Natural killer cell (primary cell): Measurements from ENCODE around the gene WFDC10A. TPM values are rescaled to one million over a fixed set of nuclear protein-coding genes. Genes with fewer than 3 reads are reported as not detected.
"Not testable (repeated sequence)": the region's sequence is repeated elsewhere in the genome, so short reads cannot be mapped to it uniquely, and the experiment has no call there.

Experiments
- ATAC-seq, 3 donors: fragments of 150-1000 bp in 2 of 3; fragments of 200-7000 bp in 1 of 3; cut with Tn5 transposase; 1 replicate in 1 of 3; 2 replicates in 2 of 3; pipeline ENCODE4 v1.10.0; 2021; ENCODE audit warnings: mild to moderate bottlenecking in 2 of 3, moderate library complexity in 2 of 3
- DNase-seq, 2 donors: peaks; one replicate each; pipeline versions ENCODE4 v3.0.0 to v3.0.0-alpha.2; 2013 to 2021; ENCODE audit warnings: mixed read lengths in 1 of 2
- H3K27ac ChIP-seq: one replicate; pipeline ENCODE4 v1.5.1; 2013; ENCODE audit warnings: mild to moderate bottlenecking, low read length
- H3K27me3 ChIP-seq: one replicate; pipeline ENCODE4 v1.6.1; 2013; ENCODE audit warnings: low read length; ENCODE audit not compliant: control insufficient read depth, insufficient read depth
- H3K36me3 ChIP-seq: one replicate; pipeline ENCODE4 v1.6.1; 2013; ENCODE audit warnings: low read length; ENCODE audit not compliant: control insufficient read depth, insufficient read depth
- H3K4me1 ChIP-seq: one replicate; pipeline ENCODE4 v1.6.1; 2013; ENCODE audit warnings: low read length; ENCODE audit not compliant: control insufficient read depth, insufficient read depth
- H3K4me3 ChIP-seq: one replicate; pipeline ENCODE4 v1.5.1; 2013; ENCODE audit warnings: low read length
- H3K9me3 ChIP-seq: one replicate; pipeline ENCODE4 v1.6.1; 2013; ENCODE audit warnings: low read length; ENCODE audit not compliant: control insufficient read depth, insufficient read depth
- H3K27ac Mint-ChIP-seq, 2 donors: one replicate each; pipeline ENCODE4 v1.8.0; 2022; ENCODE audit warnings: mild to moderate bottlenecking in 2 of 2, mixed read lengths in 2 of 2, moderate library complexity in 1 of 2
- H3K27me3 Mint-ChIP-seq, 2 donors: one replicate each; pipeline ENCODE4 v1.8.0; 2022; ENCODE audit warnings: low read depth in 2 of 2, mixed read lengths in 2 of 2
- H3K36me3 Mint-ChIP-seq: one replicate; pipeline ENCODE4 v1.8.0; 2022; ENCODE audit warnings: mixed read lengths
- H3K4me1 Mint-ChIP-seq, 2 donors: one replicate each; pipeline ENCODE4 v1.8.0; 2022; ENCODE audit warnings: mixed read lengths in 2 of 2
- H3K4me3 Mint-ChIP-seq: one replicate; pipeline ENCODE4 v1.8.0; 2022; ENCODE audit warnings: mild to moderate bottlenecking, moderate library complexity, mixed read lengths
- H3K9me3 Mint-ChIP-seq, 2 donors: one replicate each; pipeline ENCODE4 v1.8.0; 2022; ENCODE audit warnings: mixed read lengths in 2 of 2
- WGBS: methylation state at CpG from one replicate; pipeline ENCODE4 v1.1.7; 2013; ENCODE audit warnings: missing lambda C conversion rate; ENCODE audit not compliant: insufficient coverage; 5-methylcytosine and 5-hydroxymethylcytosine counted together
- intact Hi-C: fragments of 100-400 bp; cut with micrococcal nuclease; formaldehyde crosslinking; loops from one replicate; pipeline ENCODE4 v1.14.2; 2022
- total RNA-seq, 4 donors: library from RNA; stranded (reverse); fragments of 120-200 nt in 1 of 4; gene quantifications; one replicate each; pipeline versions ENCODE4 v1.2.3 to v1.2.4, GENCODE V29; 2013 to 2022
- TF ChIP-seq, protein P1 (sequence below): fragments of 200-600 bp; IDR thresholded peaks from one replicate; pipeline ENCODE4 v1.8.0; 2022; ENCODE audit warnings: antibody characterized with exemption

Gene WFDC10A
- total RNA-seq, 3 donors from 2014 or later (not counting 1 experiment from before 2014, with no cell fraction given), result not detected

- Histone ChIP-seq H3K4me3 (no peak overlapping the region), H3K27me3 (no peaks in the 10 kb centered on the region), H3K9me3 (no peaks in the 10 kb centered on the region), H3K4me1 (no peaks in the 10 kb centered on the region), H3K36me3 (no peaks in the 10 kb centered on the region), H3K27ac (no peak overlapping the region)
- Mint-ChIP-seq H3K36me3 (no peaks in the 10 kb centered on the region), H3K9me3 (no peaks in the 10 kb centered on the region), H3K27me3 (peaks cover 3 to 27% of the 10 kb centered on the region in 2 donors), H3K4me1 (no peaks in the 10 kb centered on the region), H3K4me3 (no peak overlapping the region), H3K27ac (no peak overlapping the region)
- TF ChIP-seq, protein P1, sequence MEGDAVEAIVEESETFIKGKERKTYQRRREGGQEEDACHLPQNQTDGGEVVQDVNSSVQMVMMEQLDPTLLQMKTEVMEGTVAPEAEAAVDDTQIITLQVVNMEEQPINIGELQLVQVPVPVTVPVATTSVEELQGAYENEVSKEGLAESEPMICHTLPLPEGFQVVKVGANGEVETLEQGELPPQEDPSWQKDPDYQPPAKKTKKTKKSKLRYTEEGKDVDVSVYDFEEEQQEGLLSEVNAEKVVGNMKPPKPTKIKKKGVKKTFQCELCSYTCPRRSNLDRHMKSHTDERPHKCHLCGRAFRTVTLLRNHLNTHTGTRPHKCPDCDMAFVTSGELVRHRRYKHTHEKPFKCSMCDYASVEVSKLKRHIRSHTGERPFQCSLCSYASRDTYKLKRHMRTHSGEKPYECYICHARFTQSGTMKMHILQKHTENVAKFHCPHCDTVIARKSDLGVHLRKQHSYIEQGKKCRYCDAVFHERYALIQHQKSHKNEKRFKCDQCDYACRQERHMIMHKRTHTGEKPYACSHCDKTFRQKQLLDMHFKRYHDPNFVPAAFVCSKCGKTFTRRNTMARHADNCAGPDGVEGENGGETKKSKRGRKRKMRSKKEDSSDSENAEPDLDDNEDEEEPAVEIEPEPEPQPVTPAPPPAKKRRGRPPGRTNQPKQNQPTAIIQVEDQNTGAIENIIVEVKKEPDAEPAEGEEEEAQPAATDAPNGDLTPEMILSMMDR, result no peak
- DNase-seq (no peak), ATAC-seq (no peak)
- 90% methylated on average over 3 of the region's 3 CpGs for WGBS
- intact Hi-C loops, result no loop called here
Observed at GRCh38 chr20:45646875-45647274, 17.3 kb downstream of the WFDC10A start.

DNA sequence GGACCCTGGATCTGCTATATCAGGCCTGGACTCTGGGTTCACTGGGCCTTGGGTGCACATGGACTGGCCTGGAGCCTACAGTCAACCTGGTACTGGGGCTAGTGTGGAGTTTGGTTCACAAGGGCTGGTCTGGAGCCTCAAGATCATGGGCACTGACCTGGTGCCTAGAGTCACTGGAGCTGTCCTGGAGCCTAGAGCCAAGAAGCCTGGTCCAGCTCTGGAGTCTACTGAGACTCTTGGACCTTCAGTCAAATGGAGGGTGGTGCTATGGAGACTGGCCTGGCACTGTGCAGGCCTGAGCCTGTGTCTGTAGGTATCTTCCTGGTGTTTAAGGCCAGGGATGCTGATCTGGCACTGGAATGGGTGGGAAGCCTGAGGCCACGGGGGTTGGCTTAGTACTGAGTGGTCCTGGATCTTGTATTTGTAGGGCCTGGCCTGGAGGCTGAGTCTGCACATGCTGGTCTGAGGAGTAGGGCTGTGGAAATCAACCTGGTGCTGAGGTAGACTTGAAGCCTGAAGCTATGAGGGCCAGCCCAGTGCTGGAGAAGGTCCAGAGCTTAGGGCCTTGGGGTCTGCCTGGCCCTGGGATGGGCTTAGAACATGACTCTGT lies 18.0 kb downstream of the WFDC10A start:
- Histone ChIP-seq H3K27me3 (no peaks in the 10 kb centered on the region), H3K27ac (no peak overlapping the region), H3K4me1 (no peaks in the 10 kb centered on the region), H3K36me3 (no peaks in the 10 kb centered on the region), H3K4me3 (no peak overlapping the region), H3K9me3 (no peaks in the 10 kb centered on the region)
- no peak for DNase-seq
- no peak for ATAC-seq
- peaks cover 5 to 30% of the 10 kb centered on the region in 2 donors for H3K27me3 Mint-ChIP-seq
- no peaks in the 10 kb centered on the region for H3K4me1 Mint-ChIP-seq
- TF ChIP-seq, protein P1, result no peak
- intact Hi-C loops, result no loop called here
- no peaks in the 10 kb centered on the region for H3K36me3 Mint-ChIP-seq
- WGBS, result 96% methylated on average over 1 of the region's 1 CpG
- no peak overlapping the region for H3K27ac Mint-ChIP-seq
- H3K4me3 Mint-ChIP-seq, result no peak overlapping the region
- H3K9me3 Mint-ChIP-seq, result no peaks in the 10 kb centered on the region

- H3K4me1 ChIP-seq, result no peaks in the 10 kb centered on the region
- Mint-ChIP-seq H3K4me3 (no peak overlapping the region), H3K9me3 (no peaks in the 10 kb centered on the region), H3K36me3 (no peaks in the 10 kb centered on the region), H3K4me1 (no peaks in the 10 kb centered on the region), H3K27me3 (peaks cover 9 to 31% of the 10 kb centered on the region in 2 donors), H3K27ac (no peak overlapping the region)
- TF ChIP-seq, protein P1, result no peak
- no peak overlapping the region for H3K27ac ChIP-seq
- intact Hi-C loops, result no loop called here
- H3K4me3 ChIP-seq, result no peak overlapping the region
- no peaks in the 10 kb centered on the region for H3K36me3 ChIP-seq
- WGBS, result 91% methylated on average over 6 of the region's 6 CpGs
- H3K9me3 ChIP-seq, result no peaks in the 10 kb centered on the region
- H3K27me3 ChIP-seq, result no peaks in the 10 kb centered on the region
- ATAC-seq (no peak), DNase-seq (no peak)
Observed at GRCh38 chr20:45649312-45649863, 19.8 kb downstream of the WFDC10A start.

DNA sequence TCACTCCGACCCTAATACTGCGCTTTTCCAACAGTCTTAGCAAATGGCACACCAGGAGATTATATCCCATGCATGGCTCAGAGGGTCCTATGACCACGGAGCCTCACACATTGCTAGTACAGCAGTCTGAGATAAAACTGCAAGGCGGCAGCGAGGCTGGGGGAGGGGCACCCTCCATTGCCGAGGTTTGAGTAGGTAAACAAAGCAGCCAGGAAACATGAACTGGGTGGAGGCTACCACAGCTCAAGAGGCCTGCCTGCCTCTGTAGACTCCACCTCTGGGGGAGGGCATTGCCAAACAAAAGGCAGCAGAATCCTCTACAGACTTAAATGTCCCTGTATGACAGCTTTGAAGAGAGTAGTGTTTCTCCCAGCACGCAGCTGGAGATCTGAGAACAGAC lies 22.2 kb downstream of the WFDC10A start:
- DNase-seq, H3K27ac ChIP-seq, H3K4me1 ChIP-seq, H3K4me3 Mint-ChIP-seq, H3K9me3 Mint-ChIP-seq, H3K27me3 ChIP-seq, H3K36me3 Mint-ChIP-seq, H3K36me3 ChIP-seq, H3K4me3 ChIP-seq, H3K9me3 ChIP-seq, H3K4me1 Mint-ChIP-seq, intact Hi-C loops, ATAC-seq, H3K27ac Mint-ChIP-seq: not testable (repeated sequence)
- 87% methylated on average over 7 of the region's 7 CpGs for WGBS
- H3K27me3 Mint-ChIP-seq, result peaks cover 6 to 35% of the 10 kb centered on the region in 2 donors

DNA sequence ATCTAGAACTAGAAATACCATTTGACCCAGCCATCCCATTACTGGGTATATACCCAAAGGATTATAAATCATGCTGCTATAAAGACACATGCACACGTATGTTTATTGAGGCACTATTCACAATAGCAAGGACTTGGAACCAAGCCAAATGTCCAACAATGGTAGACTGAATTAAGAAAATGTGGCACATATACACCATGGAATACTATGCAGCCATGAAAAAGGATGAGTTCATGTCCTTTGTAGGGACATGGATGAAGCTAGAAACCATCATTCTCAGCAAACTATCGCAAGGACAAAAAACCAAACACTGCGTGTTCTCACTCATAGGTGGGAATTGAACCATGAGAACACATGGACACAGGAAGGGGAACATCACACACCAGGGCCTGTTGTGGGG lies 27.5 kb downstream of the WFDC10A start:
- intact Hi-C loops, H3K4me1 ChIP-seq, H3K36me3 Mint-ChIP-seq, H3K27me3 ChIP-seq, H3K27ac Mint-ChIP-seq, H3K36me3 ChIP-seq, H3K27ac ChIP-seq, ATAC-seq, H3K9me3 ChIP-seq, H3K4me1 Mint-ChIP-seq, H3K4me3 ChIP-seq, DNase-seq, H3K4me3 Mint-ChIP-seq, H3K9me3 Mint-ChIP-seq: not testable (repeated sequence)
- H3K27me3 Mint-ChIP-seq, result peaks cover 6 to 26% of the 10 kb centered on the region in 2 donors
- WGBS, result 100% methylated on average over 1 of the region's 3 CpGs
